Osteoblast (primary cell): ENCODE data around the gene ARL16. TPM values are rescaled to one million over a fixed set of nuclear protein-coding genes. Genes with fewer than 3 reads are reported as not detected.

Experiments
- DNase-seq: peaks from one replicate; pipeline ENCODE4 v3.0.0; 2011; ENCODE audit warnings: low spot score, mixed read lengths; ENCODE audit not compliant: insufficient read length; ENCODE audit errors: missing footprints
- H2AFZ ChIP-seq: 2 replicates; pipeline ENCODE4 v1.6.0; 2011; ENCODE audit warnings: mild to moderate bottlenecking, low read length
- H3K27ac ChIP-seq: 2 replicates; pipeline ENCODE4 v1.5.1; 2011; ENCODE audit warnings: mild to moderate bottlenecking, low read depth, low read length, moderate library complexity
- H3K27me3 ChIP-seq: 2 replicates; pipeline ENCODE4 v1.6.0; 2012; ENCODE audit warnings: mild to moderate bottlenecking, control low read depth, inconsistent platforms, low read length, moderate library complexity; ENCODE audit not compliant: insufficient read depth
- H3K36me3 ChIP-seq: 2 replicates; pipeline ENCODE4 v1.5.1; 2011; ENCODE audit warnings: mild to moderate bottlenecking, low read length, control low read depth, moderate library complexity; ENCODE audit not compliant: insufficient read depth
- H3K4me1 ChIP-seq: 2 replicates; pipeline ENCODE4 v1.5.1; 2011; ENCODE audit warnings: mild to moderate bottlenecking, low read length, control low read depth, moderate library complexity; ENCODE audit not compliant: insufficient read depth
- H3K4me2 ChIP-seq: 2 replicates; pipeline ENCODE4 v1.6.0; 2011; ENCODE audit warnings: mild to moderate bottlenecking, low read length; ENCODE audit not compliant: insufficient read depth
- H3K4me3 ChIP-seq: fragments of 200-600 bp; sonication (generic); 3 replicates; pipeline ENCODE4 v1.5.1; 2012; ENCODE audit warnings: mild to moderate bottlenecking, low read length, inconsistent platforms; ENCODE audit not compliant: insufficient read depth
- H3K79me2 ChIP-seq: 2 replicates; pipeline ENCODE4 v1.6.0; 2012; ENCODE audit warnings: mild to moderate bottlenecking, low read length, control low read depth, inconsistent platforms; ENCODE audit not compliant: insufficient read depth
- H3K9me3 ChIP-seq: 2 replicates; pipeline ENCODE4 v1.5.1; 2011; ENCODE audit warnings: low read depth, low read length, control low read depth
- H4K20me1 ChIP-seq: 2 replicates; pipeline ENCODE4 v1.6.0; 2012; ENCODE audit warnings: mild to moderate bottlenecking, low read length, control low read depth; ENCODE audit not compliant: insufficient read depth
- CTCF ChIP-seq: IDR thresholded peaks from 2 replicates; pipeline ENCODE4 v1.5.1; 2011; ENCODE audit warnings: mild to moderate bottlenecking, low read depth, low read length, moderate library complexity; ENCODE audit errors: extremely low read depth
- total RNA-seq: library from RNA; depleted of rRNA; stranded (reverse); fragments of >200 nt; gene quantifications from 2 replicates; pipeline ENCODE4 v1.2.3, GENCODE V29; 2012

ARL16 gene
- total RNA-seq, 1 donor: 26.1 TPM

- peaks cover 92% of the 10 kb centered on the region for H3K79me2 ChIP-seq
- peaks cover 6% of the 10 kb centered on the region for H3K4me1 ChIP-seq
- TF ChIP-seq CTCF: no peak
- H3K4me3 ChIP-seq: no peak overlapping the region
- no peak for DNase-seq
- H3K9me3 ChIP-seq: no peaks in the 10 kb centered on the region
- H4K20me1 ChIP-seq: peaks cover 74% of the 10 kb centered on the region
- H3K4me2 ChIP-seq: no peak overlapping the region
- no peak overlapping the region for H2AFZ ChIP-seq
- H3K36me3 ChIP-seq: peaks cover 91% of the 10 kb centered on the region
- no peak overlapping the region for H3K27ac ChIP-seq
- H3K27me3 ChIP-seq: no peaks in the 10 kb centered on the region
Observed at GRCh38 chr17:81690066-81690465, 6.5 kb upstream of the ARL16 start.

GRCh38 chr17:81688616-81689015 lies 5.0 kb upstream of the ARL16 start:
- peaks cover 75% of the 10 kb centered on the region for H4K20me1 ChIP-seq

GRCh38 chr17:81687770-81688541 lies 4.4 kb upstream of the ARL16 start:
- no peak overlapping the region for H3K27ac ChIP-seq
- TF ChIP-seq CTCF: no peak
- no peak overlapping the region for H2AFZ ChIP-seq
- H4K20me1 ChIP-seq: peaks cover 72% of the 10 kb centered on the region
- no peaks in the 10 kb centered on the region for H3K9me3 ChIP-seq
- H3K4me2 ChIP-seq: no peak overlapping the region
- H3K4me3 ChIP-seq: no peak overlapping the region
- H3K79me2 ChIP-seq: peaks cover 93% of the 10 kb centered on the region
- peak; percentile 81 for DNase-seq
- H3K27me3 ChIP-seq: no peaks in the 10 kb centered on the region
- peaks cover 74% of the 10 kb centered on the region for H3K36me3 ChIP-seq
- peaks cover 14% of the 10 kb centered on the region for H3K4me1 ChIP-seq

More at GRCh38 chr17:81688616-81689015, 5.0 kb upstream of the ARL16 start:
- no peaks in the 10 kb centered on the region for H3K9me3 ChIP-seq
- H3K27ac ChIP-seq: no peak overlapping the region
- H3K36me3 ChIP-seq: peaks cover 79% of the 10 kb centered on the region
- peaks cover 93% of the 10 kb centered on the region for H3K79me2 ChIP-seq
- H3K27me3 ChIP-seq: no peaks in the 10 kb centered on the region
- no peak overlapping the region for H3K4me3 ChIP-seq
- H3K4me2 ChIP-seq: no peak overlapping the region
- peaks cover 14% of the 10 kb centered on the region for H3K4me1 ChIP-seq
- H2AFZ ChIP-seq: no peak overlapping the region
- no peak for DNase-seq
- no peak for TF ChIP-seq CTCF

- Histone ChIP-seq H3K4me2 (no peak overlapping the region), H3K4me1 (peaks cover 23% of the 10 kb centered on the region), H3K79me2 (peaks cover 96% of the 10 kb centered on the region), H3K36me3 (peaks cover 62% of the 10 kb centered on the region), H4K20me1 (peaks cover 75% of the 10 kb centered on the region), H2AFZ (no peak overlapping the region), H3K27me3 (no peaks in the 10 kb centered on the region), H3K9me3 (no peaks in the 10 kb centered on the region), H3K4me3 (no peak overlapping the region), H3K27ac (no peak overlapping the region)
- no peak for TF ChIP-seq CTCF
- DNase-seq: no peak
Observed at GRCh38 chr17:81686614-81687013, 3.0 kb upstream of the ARL16 start.
